ENCODE results near the gene CCDC157. TPM values are rescaled to one million over a fixed set of nuclear protein-coding genes. Genes with fewer than 3 reads are reported as not detected.

CCDC157 gene
- polyA plus RNA-seq, 1 of the 3 experiments (the other 2 are of a cell fraction): 5.8 TPM

GRCh38 chr22:30423959-30424533 lies 67.2 kb downstream of the CCDC157 start:
- peak overlapping the region; percentile 97 for H3K9ac ChIP-seq
- H3K4me3 ChIP-seq (ENCODE audit: low read depth in 2 of 2, low read length in 1 of 2): peak overlapping the region; percentile 67 to 74
- peaks cover 53% of the 10 kb centered on the region for H3F3A ChIP-seq (replicated peaks; ENCODE audit: insufficient read depth)
- H3K9me2 ChIP-seq: no peaks in the 10 kb centered on the region
- H3K4me2 ChIP-seq: peak overlapping the region; percentile 97
- no peaks in the 10 kb centered on the region for H4K20me1 ChIP-seq (ENCODE audit: insufficient read depth)
- DNase-seq: peak; percentile 93
- peaks cover 0 to 8% of the 10 kb centered on the region in 2 experiments for H3K36me3 ChIP-seq (replicated peaks in 1 of 2; ENCODE audit: control insufficient read depth in 1 of 2, insufficient read depth in 2 of 2, low read length in 1 of 2)
- CTCF ChIA-PET: interaction anchor here (0.7 to 3.7 kb wide), 14 partner anchors 10 to 211 kb away, joined by 3 to 20 read pairs (median 4); partner anchors contain the start of genes RNF215 and SEC14L2
- H3K27ac ChIP-seq (ENCODE audit: low read depth in 2 of 2, low read length in 1 of 2): peak overlapping the region; percentile 97 to 99
- H3K9me3 ChIP-seq: no peaks in the 10 kb centered on the region
- peak overlapping the region; percentile 69; the same call in 1 of the 2 replicates for H2AFZ ChIP-seq (ENCODE audit: low read depth)
- 4% methylated on average over 26 of the region's 31 CpGs for WGBS (ENCODE audit: low lambda C conversion rate)
- POLR2A ChIA-PET: interaction anchor here (0.6 to 2.0 kb wide), 7 partner anchors 9 to 168 kb away, joined by 3 to 19 read pairs (median 5); partner anchors contain the start of genes CCDC157, PES1, SEC14L2 and SF3A1
- no peaks in the 10 kb centered on the region for H3K27me3 ChIP-seq (ENCODE audit: insufficient read depth)
- H3K79me2 ChIP-seq (ENCODE audit: insufficient read depth): peaks cover 4% of the 10 kb centered on the region; the same call in 1 of the 2 replicates
- peaks cover 42 to 46% of the 10 kb centered on the region in 2 experiments for H3K4me1 ChIP-seq (ENCODE audit: control insufficient read depth in 1 of 2, insufficient read depth in 2 of 2, low read depth in 1 of 2, low read length in 1 of 2)
- peak; percentile 78 for TF ChIP-seq USF2 (IDR thresholded peaks at IDR 0.05; ENCODE audit: borderline replicate concordance, low read depth, low read length)
- no peak for TF ChIP-seq CTCF (IDR thresholded peaks at IDR 0.05)
- TF ChIP-seq TEAD4 (IDR thresholded peaks at IDR 0.05; ENCODE audit: borderline replicate concordance, insufficient read depth): 0 out of 2 replicates have a peak, but pooled peaks have one; percentile 19
- peak; percentile 44 for TF ChIP-seq GABPA (IDR thresholded peaks at IDR 0.05; ENCODE audit: low read depth)
- no peak for TF ChIP-seq RFX5 (IDR thresholded peaks at IDR 0.05; ENCODE audit: low read length)
- TF ChIP-seq FOXM1 (IDR thresholded peaks at IDR 0.05; ENCODE audit: low read depth): no peak
- TF ChIP-seq EP300 (IDR thresholded peaks at IDR 0.05; ENCODE audit: borderline replicate concordance in 1 of 2, low read depth in 1 of 2, low read length in 1 of 2): peak in 1 of 2 experiments; percentile 30; a peak in 1 of 4 replicates
- peak; percentile 86 for TF ChIP-seq CHD2 (IDR thresholded peaks at IDR 0.05; ENCODE audit: low read length, partially characterized antibody)
- no peak for TF ChIP-seq FOXJ3 (CRISPR knock-in tag; IDR thresholded peaks at IDR 0.05)
- no peak; the same call in 1 of the 2 replicates for TF ChIP-seq JUND (IDR thresholded peaks at IDR 0.05)
- TF ChIP-seq ZBTB33 (IDR thresholded peaks at IDR 0.05; ENCODE audit: borderline replicate concordance, low read depth): no peak
- peak; percentile 85 for TF ChIP-seq IRF3 (IDR thresholded peaks at IDR 0.05; ENCODE audit: low read depth, low read length)
- no peak for TF ChIP-seq REST (IDR thresholded peaks at IDR 0.05; ENCODE audit: low read depth, low read length)
- TF ChIP-seq SIN3A (IDR thresholded peaks at IDR 0.05; ENCODE audit: borderline replicate concordance, low read depth, low read length): no peak
- 0 out of 2 replicates have a peak, but pooled peaks have one; percentile 23 for TF ChIP-seq RCOR1 (IDR thresholded peaks at IDR 0.05; ENCODE audit: low read length)
- no peak for TF ChIP-seq NFIC (IDR thresholded peaks at IDR 0.05; ENCODE audit: borderline replicate concordance)
- peak; percentile 24; the same call in 1 of the 2 replicates for TF ChIP-seq TCF12 (IDR thresholded peaks at IDR 0.05)
- peak; percentile 48; the same call in 1 of the 2 replicates for TF ChIP-seq NRF1 (IDR thresholded peaks at IDR 0.05; ENCODE audit: low read depth, low read length)
- no peak; the same call in 1 of the 2 replicates for TF ChIP-seq ELF1 (IDR thresholded peaks at IDR 0.05)
- TF ChIP-seq GATA2 (CRISPR knock-in tag; IDR thresholded peaks at IDR 0.05): no peak
- TF ChIP-seq SMC3 (IDR thresholded peaks at IDR 0.05; ENCODE audit: low read depth, low read length): no peak
- no peak; the same call in 1 of the 2 replicates for TF ChIP-seq TAF1 (IDR thresholded peaks at IDR 0.05; ENCODE audit: borderline replicate concordance, low read depth, low read length)
- TF ChIP-seq POLR2AphosphoS5 (IDR thresholded peaks at IDR 0.05; ENCODE audit: low read depth, low read length): peak; percentile 11; the same call in 1 of the 2 replicates
- no peak; the same call in 1 of the 2 replicates for TF ChIP-seq RXRA (IDR thresholded peaks at IDR 0.05; ENCODE audit: borderline replicate concordance, low read depth)
